GM12891 (cell line): Measurements from ENCODE around the gene F10.

ENCODE experiments used
- POLR2A ChIP-seq: IDR thresholded peaks from 2 replicates; pipeline ENCODE4 v1.6.1; 2011; ENCODE audit warnings: low read depth, low read length, control low read depth
- POLR2AphosphoS5 ChIP-seq: IDR thresholded peaks from 2 replicates; pipeline ENCODE4 v1.6.1; 2011; ENCODE audit warnings: low read depth, low read length, control low read depth

DNA sequence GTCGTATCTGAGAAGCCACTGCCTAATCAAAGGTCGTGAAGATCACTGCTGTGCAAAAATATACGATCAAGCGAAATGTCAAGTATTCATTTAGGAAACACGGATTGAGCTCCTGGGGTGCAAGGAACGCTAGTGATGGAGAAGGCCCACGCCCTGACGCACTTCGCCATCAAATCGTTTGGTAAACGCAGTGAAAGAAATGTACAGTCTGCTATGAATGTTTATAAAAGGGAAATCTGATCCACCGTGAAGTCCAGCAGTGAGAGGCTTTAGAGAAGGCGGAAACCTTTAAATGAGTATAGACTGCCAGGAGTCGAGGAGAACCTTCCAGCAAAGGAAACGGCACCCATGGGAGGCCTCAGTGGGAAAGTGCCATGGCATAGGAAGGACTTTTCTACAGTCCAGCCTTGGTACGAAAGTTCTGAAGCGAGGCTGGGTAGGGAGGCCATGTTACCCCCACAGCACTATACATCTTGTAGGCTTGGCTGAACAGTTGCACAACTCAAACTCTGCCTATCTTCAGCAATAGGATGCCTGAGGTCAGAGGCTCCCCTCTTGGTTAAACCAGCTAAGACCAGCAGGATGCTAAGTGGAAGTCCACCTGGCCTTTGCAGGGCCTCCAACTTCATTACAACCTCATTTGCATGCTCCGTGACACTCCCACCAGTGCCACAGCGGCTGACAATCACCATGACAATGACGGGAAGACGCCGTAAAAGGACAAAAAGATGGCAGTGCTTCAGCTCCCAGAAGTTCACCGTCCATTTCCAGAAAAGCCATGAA is 65.5 kb downstream of the F10 start:
- no peak for TF ChIP-seq POLR2A
- no peak for TF ChIP-seq POLR2AphosphoS5
